ENCODE results near the gene RBM28. TPM values are rescaled to one million over a fixed set of nuclear protein-coding genes. Genes with fewer than 3 reads are reported as not detected.

The RBM28 gene
- total RNA-seq, 1 experiment from 2014 or later: 63.8 TPM

DNA sequence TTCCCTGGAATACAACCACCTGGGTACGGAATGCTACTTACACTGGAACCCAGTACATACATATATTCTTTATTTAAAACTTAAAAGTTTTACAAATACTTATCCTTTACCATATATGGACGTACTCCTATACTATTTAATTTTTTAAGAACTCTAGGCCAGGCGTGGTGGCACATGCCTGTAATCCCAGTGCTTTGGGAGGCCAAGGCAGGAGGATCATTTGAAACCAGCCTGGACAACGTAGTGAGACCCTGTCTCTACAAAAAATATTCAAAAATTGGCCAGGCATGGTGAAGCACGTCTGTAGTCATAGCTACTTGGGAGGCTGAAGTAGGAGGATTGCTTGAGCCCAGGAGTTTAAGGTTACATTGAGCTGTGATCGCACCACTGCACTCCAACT is 2.0 kb downstream of the RBM28 start:
- peaks cover 39% of the 10 kb centered on the region for H3K36me3 Mint-ChIP-seq (ENCODE audit: insufficient read depth, unreplicated experiment)
- no peaks in the 10 kb centered on the region for H3K9me3 Mint-ChIP-seq (ENCODE audit: unreplicated experiment)
- intact Hi-C loops (cut with micrococcal nuclease): no loop called here
- peak overlapping the region; percentile 94 for H3K4me3 Mint-ChIP-seq (ENCODE audit: unreplicated experiment)
- TF ChIP-seq, protein P1, sequence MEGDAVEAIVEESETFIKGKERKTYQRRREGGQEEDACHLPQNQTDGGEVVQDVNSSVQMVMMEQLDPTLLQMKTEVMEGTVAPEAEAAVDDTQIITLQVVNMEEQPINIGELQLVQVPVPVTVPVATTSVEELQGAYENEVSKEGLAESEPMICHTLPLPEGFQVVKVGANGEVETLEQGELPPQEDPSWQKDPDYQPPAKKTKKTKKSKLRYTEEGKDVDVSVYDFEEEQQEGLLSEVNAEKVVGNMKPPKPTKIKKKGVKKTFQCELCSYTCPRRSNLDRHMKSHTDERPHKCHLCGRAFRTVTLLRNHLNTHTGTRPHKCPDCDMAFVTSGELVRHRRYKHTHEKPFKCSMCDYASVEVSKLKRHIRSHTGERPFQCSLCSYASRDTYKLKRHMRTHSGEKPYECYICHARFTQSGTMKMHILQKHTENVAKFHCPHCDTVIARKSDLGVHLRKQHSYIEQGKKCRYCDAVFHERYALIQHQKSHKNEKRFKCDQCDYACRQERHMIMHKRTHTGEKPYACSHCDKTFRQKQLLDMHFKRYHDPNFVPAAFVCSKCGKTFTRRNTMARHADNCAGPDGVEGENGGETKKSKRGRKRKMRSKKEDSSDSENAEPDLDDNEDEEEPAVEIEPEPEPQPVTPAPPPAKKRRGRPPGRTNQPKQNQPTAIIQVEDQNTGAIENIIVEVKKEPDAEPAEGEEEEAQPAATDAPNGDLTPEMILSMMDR (IDR thresholded peaks at IDR 0.05; ENCODE audit: unreplicated experiment): no peak
- CTCF ChIA-PET: interaction anchor here (0.6 to 1.5 kb wide), 3 partner anchors 45 to 76 kb away, joined by 3 to 5 read pairs (median 3); no protein-coding TSS in a partner anchor
- peaks cover 8% of the 10 kb centered on the region for H3K4me1 Mint-ChIP-seq (ENCODE audit: insufficient read depth, unreplicated experiment)
- H3K27me3 Mint-ChIP-seq (ENCODE audit: insufficient read depth, unreplicated experiment): no peaks in the 10 kb centered on the region
- no peak for DNase-seq (ENCODE audit: unreplicated experiment)
- no TSS peak for BruUV-seq (replicated peaks)
- POLR2A ChIA-PET: interaction anchor here (0.7 kb wide), 1 partner anchor 380 kb away, joined by 3 read pairs; no protein-coding TSS in a partner anchor
- no peak overlapping the region for H3K27ac Mint-ChIP-seq (ENCODE audit: low read depth, unreplicated experiment)

DNA sequence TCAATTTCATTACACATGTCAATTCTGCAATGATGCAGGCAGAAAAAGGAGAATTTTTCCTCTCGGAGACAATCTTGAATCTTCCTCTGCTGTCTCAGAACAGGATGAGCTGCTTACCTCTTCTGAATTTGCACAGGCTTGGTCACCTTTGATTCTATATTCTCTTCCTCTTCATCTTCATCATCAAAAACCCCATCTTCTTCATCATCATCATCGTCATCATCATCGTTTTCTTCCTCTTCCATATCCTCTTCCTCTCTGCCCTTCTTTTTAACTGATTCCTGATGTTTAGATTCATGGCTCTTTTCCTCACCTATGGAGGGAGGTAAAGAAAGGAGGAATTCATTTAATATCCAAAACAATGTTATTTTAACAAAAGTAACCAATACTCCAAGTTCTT is 8.0 kb downstream of the RBM28 start:
- TF ChIP-seq, protein P1 (IDR thresholded peaks at IDR 0.05; ENCODE audit: unreplicated experiment): no peak
- no peak overlapping the region for H3K27ac Mint-ChIP-seq (ENCODE audit: low read depth, unreplicated experiment)
- no peak for DNase-seq (ENCODE audit: unreplicated experiment)
- H3K9me3 Mint-ChIP-seq (ENCODE audit: unreplicated experiment): no peaks in the 10 kb centered on the region
- intact Hi-C loops (cut with micrococcal nuclease): no loop called here
- H3K36me3 Mint-ChIP-seq (ENCODE audit: insufficient read depth, unreplicated experiment): peaks cover 89% of the 10 kb centered on the region
- H3K4me1 Mint-ChIP-seq (ENCODE audit: insufficient read depth, unreplicated experiment): no peaks in the 10 kb centered on the region
- no peaks in the 10 kb centered on the region for H3K27me3 Mint-ChIP-seq (ENCODE audit: insufficient read depth, unreplicated experiment)
- no peak overlapping the region for H3K4me3 Mint-ChIP-seq (ENCODE audit: unreplicated experiment)
- ChIA-PET POLR2A (no interaction called here), CTCF (interaction anchor here (0.7 to 2.7 kb wide), 5 partner anchors 9 to 70 kb away, joined by 3 to 11 read pairs (median 5); no protein-coding TSS in a partner anchor)
- no TSS peak for BruUV-seq (replicated peaks)

DNA sequence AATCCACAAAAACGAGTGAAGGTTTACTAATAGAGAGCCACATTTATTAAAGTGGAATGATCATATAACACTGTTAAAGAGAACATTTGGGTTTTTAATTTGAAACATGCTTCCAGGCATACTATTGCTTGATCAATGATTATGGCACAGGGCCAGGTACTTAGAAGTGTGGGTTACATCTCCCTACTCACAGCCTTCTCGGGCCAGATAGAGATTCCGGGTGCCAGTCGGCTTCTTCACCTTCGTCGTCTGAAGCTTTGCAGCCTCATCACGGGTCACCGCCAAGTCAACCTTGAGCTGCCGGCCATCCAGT is 19.4 kb downstream of the RBM28 start:
- H3K4me1 Mint-ChIP-seq (ENCODE audit: insufficient read depth, unreplicated experiment): no peaks in the 10 kb centered on the region
- H3K36me3 Mint-ChIP-seq (ENCODE audit: insufficient read depth, unreplicated experiment): peaks cover 93% of the 10 kb centered on the region
- H3K4me3 Mint-ChIP-seq (ENCODE audit: unreplicated experiment): no peak overlapping the region
- TF ChIP-seq, protein P1 (IDR thresholded peaks at IDR 0.05; ENCODE audit: unreplicated experiment): no peak
- POLR2A ChIA-PET: no interaction called here
- no peaks in the 10 kb centered on the region for H3K27me3 Mint-ChIP-seq (ENCODE audit: insufficient read depth, unreplicated experiment)
- no peaks in the 10 kb centered on the region for H3K9me3 Mint-ChIP-seq (ENCODE audit: unreplicated experiment)
- DNase-seq (ENCODE audit: unreplicated experiment): no peak
- no peak overlapping the region for H3K27ac Mint-ChIP-seq (ENCODE audit: low read depth, unreplicated experiment)
- no TSS peak for BruUV-seq (replicated peaks)
- intact Hi-C loops (cut with micrococcal nuclease): loop anchor here (5.0 kb wide), 1 partner anchor 187 kb away; no protein-coding TSS in a partner anchor
- CTCF ChIA-PET: interaction anchor here (0.7 to 1.1 kb wide), 3 partner anchors 11 to 244 kb away, joined by 3 to 8 read pairs (median 3); no protein-coding TSS in a partner anchor

DNA sequence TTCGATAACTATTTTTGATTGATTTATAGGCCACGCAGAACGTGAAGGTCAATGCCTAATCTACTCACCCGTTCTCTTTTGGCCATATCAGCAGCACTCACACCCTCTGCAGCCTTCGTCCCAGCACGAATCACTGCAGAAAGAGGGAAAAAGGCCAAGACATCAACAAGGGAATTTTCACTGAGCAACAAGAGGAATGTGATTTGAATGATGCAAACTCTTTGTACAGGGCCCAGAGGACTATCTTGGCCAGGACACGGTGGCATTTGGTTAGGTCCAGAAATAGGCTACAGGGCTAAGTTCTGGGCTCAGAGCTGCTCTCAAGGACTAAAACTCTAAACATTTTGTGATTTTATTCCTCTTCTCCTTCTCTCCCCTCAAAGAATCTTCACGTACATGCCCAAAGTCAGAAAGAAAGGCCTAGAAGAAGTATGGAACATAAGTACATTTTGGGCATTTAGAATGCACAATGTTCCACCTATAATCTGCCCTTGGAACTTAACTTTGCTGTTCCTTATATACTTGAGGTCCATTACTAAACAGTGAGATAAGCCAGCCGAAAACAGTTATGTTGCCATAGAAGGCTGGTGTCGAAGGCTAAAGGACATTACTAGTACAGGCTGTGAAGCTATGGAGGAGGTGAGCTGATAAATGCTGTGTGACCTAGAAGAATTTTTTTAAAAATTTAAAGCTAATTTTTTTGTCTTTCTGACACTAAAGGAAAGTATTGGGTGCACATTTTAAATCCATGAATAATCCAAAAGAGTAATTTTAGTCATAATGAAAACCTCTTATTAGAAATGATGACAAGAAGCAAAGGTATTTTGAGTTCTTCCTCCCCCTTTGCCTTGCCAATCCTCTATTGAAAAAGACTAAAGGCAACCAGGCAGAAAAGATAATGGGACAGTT is 20.0 kb downstream of the RBM28 start:
- Mint-ChIP-seq H3K4me1 (ENCODE audit: insufficient read depth, unreplicated experiment) (no peaks in the 10 kb centered on the region), H3K4me3 (ENCODE audit: unreplicated experiment) (no peak overlapping the region), H3K27me3 (ENCODE audit: insufficient read depth, unreplicated experiment) (no peaks in the 10 kb centered on the region), H3K9me3 (ENCODE audit: unreplicated experiment) (no peaks in the 10 kb centered on the region), H3K27ac (ENCODE audit: low read depth, unreplicated experiment) (no peak overlapping the region), H3K36me3 (ENCODE audit: insufficient read depth, unreplicated experiment) (peaks cover 93% of the 10 kb centered on the region)
- CTCF ChIA-PET: interaction anchor here (0.9 to 2.4 kb wide), 5 partner anchors 10 to 66 kb away, joined by 3 to 11 read pairs (median 8); no protein-coding TSS in a partner anchor
- intact Hi-C loops (cut with micrococcal nuclease): loop anchor here (5.0 kb wide), 1 partner anchor 186 kb away; no protein-coding TSS in a partner anchor
- POLR2A ChIA-PET: no interaction called here
- TF ChIP-seq, protein P1 (IDR thresholded peaks at IDR 0.05; ENCODE audit: unreplicated experiment): no peak
- no TSS peak for BruUV-seq (replicated peaks)
- no peak for DNase-seq (ENCODE audit: unreplicated experiment)

Measured in MCF 10A (cell line).